Measurements from ENCODE around the gene RAMACL. TPM values are rescaled to one million over a fixed set of nuclear protein-coding genes. Genes with fewer than 3 reads are reported as not detected.
"Not testable (repeated sequence)": the region's sequence is repeated elsewhere in the genome, so short reads cannot be mapped to it uniquely, and the experiment has no call there.

Gene RAMACL
- under 1 TPM; 0.17 to 0.59 TPM for total RNA-seq

GRCh38 chr6:166586424-166587156 lies at the start of gene RAMACL:
Gene RAMACL (minus strand): TSS chr6:166586678. CDS start chr6:166586477, 201 bp downstream.
- ChIA-PET CTCF (no interaction called here), POLR2A (no interaction called here)

- POLR2A ChIA-PET = no interaction called here
- CTCF ChIA-PET = no interaction called here
Measured at GRCh38 chr6:166635013-166635970, 48.8 kb upstream of the RAMACL start.

- POLR2A ChIA-PET = not testable (repeated sequence)
- CTCF ChIA-PET = interaction anchor here (1.4 kb wide), 1 partner anchor 140 kb away, joined by 3 read pairs; no protein-coding TSS in a partner anchor
Measured at GRCh38 chr6:166634581-166634980, 48.1 kb upstream of the RAMACL start.

- ChIA-PET CTCF (interaction anchor here (1.4 kb wide), 1 partner anchor 141 kb away, joined by 3 read pairs; no protein-coding TSS in a partner anchor), POLR2A (no interaction called here)
Measured at GRCh38 chr6:166633732-166634535, 47.5 kb upstream of the RAMACL start.

GRCh38 chr6:166632731-166633130 lies 46.3 kb upstream of the RAMACL start:
- POLR2A ChIA-PET = no interaction called here
- CTCF ChIA-PET = no interaction called here

- ChIA-PET POLR2A (no interaction called here), CTCF (no interaction called here)
Measured at GRCh38 chr6:166630462-166630861, 44.0 kb upstream of the RAMACL start.

GRCh38 chr6:166629628-166630027 lies 43.1 kb upstream of the RAMACL start:
- CTCF ChIA-PET = no interaction called here
- POLR2A ChIA-PET = interaction anchor here (0.5 kb wide), 1 partner anchor 288 kb away, joined by 4 read pairs; no protein-coding TSS in a partner anchor

- ChIA-PET POLR2A (interaction anchor here (0.6 to 1.1 kb wide), 4 partner anchors 86 to 466 kb away, joined by 3 to 13 read pairs (median 6); no protein-coding TSS in a partner anchor), CTCF (interaction anchor here (0.6 kb wide), 1 partner anchor 372 kb away, joined by 3 read pairs; no protein-coding TSS in a partner anchor)
Measured at GRCh38 chr6:166627875-166628801, 41.7 kb upstream of the RAMACL start.

- ChIA-PET POLR2A (interaction anchor here (0.6 to 1.2 kb wide), 6 partner anchors 85 to 526 kb away, joined by 3 to 13 read pairs (median 4); no protein-coding TSS in a partner anchor), CTCF (interaction anchor here (0.6 to 1.0 kb wide), 2 partner anchors 320 to 373 kb away, joined by 3 read pairs; no protein-coding TSS in a partner anchor)
Measured at GRCh38 chr6:166627033-166627874, 40.8 kb upstream of the RAMACL start, which contains the start of gene RPS6KA2. Gene RPS6KA2 (minus strand): TSS chr6:166627251. CDS start chr6:166627019, 232 bp downstream.

- ChIA-PET POLR2A (interaction anchor here (0.8 to 1.2 kb wide), 4 partner anchors 85 to 527 kb away, joined by 3 to 4 read pairs (median 4); no protein-coding TSS in a partner anchor), CTCF (interaction anchor here (1.0 kb wide), 1 partner anchor 319 kb away, joined by 3 read pairs; no protein-coding TSS in a partner anchor)
Measured at GRCh38 chr6:166626177-166627032, 39.9 kb upstream of the RAMACL start.

GRCh38 chr6:166625356-166625755 lies 38.9 kb upstream of the RAMACL start:
- ChIA-PET POLR2A (interaction anchor here (0.7 kb wide), 1 partner anchor 40 kb away, joined by 3 read pairs; no protein-coding TSS in a partner anchor), CTCF (no interaction called here)

- CTCF ChIA-PET = no interaction called here
- POLR2A ChIA-PET = no interaction called here
Measured at GRCh38 chr6:166624275-166624674, 37.8 kb upstream of the RAMACL start.

- ChIA-PET CTCF (interaction anchor here (0.5 kb wide), 1 partner anchor 515 kb away, joined by 3 read pairs; no protein-coding TSS in a partner anchor), POLR2A (no interaction called here)
Measured at GRCh38 chr6:166623318-166623717, 36.8 kb upstream of the RAMACL start.

- ChIA-PET CTCF (no interaction called here), POLR2A (no interaction called here)
Measured at GRCh38 chr6:166621114-166621540, 34.6 kb upstream of the RAMACL start.

- CTCF ChIA-PET = no interaction called here
- POLR2A ChIA-PET = no interaction called here
Measured at GRCh38 chr6:166620478-166621113, 34.1 kb upstream of the RAMACL start.

- ChIA-PET CTCF (no interaction called here), POLR2A (no interaction called here)
Measured at GRCh38 chr6:166619912-166620311, 33.4 kb upstream of the RAMACL start.
